Gastrocnemius medialis (tissue), 4 donors: ENCODE results near the gene RNU5D-1.

ENCODE experiments used
- POLR2A ChIP-seq, 2 donors: fragments of 450-650 bp; IDR thresholded peaks; one replicate each; pipeline ENCODE4 v1.6.1; 2017; ENCODE audit warnings: antibody characterized with exemption in 2 of 2, mild to moderate bottlenecking in 2 of 2, moderate library complexity in 2 of 2
- TF ChIP-seq, protein P1 (sequence below), 5 experiments: fragments of 450-650 bp in 3 of 5; fragments of 200-600 bp in 2 of 5; sonication (generic) in 2 of 5; IDR thresholded peaks in 4 of 5; conservative IDR thresholded peaks in 1 of 5; 1 replicate in 4 of 5; 2 replicates in 1 of 5; pipeline ENCODE4 v1.5.1; 2016 to 2019; ENCODE audit warnings: antibody characterized with exemption in 5 of 5, mild to moderate bottlenecking in 3 of 5, moderate library complexity in 3 of 5

DNA sequence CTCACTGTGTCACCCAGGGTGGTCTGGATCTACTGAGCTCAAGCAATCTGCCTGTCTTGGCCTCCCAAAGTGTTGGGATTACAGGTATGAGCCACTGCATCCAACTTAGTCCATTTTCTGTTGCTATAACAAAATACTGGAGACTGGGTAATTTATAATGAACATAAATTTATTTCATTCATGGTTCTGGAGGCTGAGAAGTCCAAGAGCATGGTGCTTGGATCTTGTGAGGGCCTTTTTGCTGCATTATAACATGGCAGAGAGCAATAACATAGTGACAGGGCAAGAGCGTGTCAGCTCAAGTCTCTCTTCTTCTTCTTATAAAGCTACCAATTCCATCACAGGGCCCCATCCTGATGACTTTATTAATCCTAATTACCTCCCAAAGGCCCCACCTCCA, 5.0 kb upstream of the RNU5D-1 start:
- TF ChIP-seq, protein P1, sequence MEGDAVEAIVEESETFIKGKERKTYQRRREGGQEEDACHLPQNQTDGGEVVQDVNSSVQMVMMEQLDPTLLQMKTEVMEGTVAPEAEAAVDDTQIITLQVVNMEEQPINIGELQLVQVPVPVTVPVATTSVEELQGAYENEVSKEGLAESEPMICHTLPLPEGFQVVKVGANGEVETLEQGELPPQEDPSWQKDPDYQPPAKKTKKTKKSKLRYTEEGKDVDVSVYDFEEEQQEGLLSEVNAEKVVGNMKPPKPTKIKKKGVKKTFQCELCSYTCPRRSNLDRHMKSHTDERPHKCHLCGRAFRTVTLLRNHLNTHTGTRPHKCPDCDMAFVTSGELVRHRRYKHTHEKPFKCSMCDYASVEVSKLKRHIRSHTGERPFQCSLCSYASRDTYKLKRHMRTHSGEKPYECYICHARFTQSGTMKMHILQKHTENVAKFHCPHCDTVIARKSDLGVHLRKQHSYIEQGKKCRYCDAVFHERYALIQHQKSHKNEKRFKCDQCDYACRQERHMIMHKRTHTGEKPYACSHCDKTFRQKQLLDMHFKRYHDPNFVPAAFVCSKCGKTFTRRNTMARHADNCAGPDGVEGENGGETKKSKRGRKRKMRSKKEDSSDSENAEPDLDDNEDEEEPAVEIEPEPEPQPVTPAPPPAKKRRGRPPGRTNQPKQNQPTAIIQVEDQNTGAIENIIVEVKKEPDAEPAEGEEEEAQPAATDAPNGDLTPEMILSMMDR (IDR thresholded peaks at IDR 0.05 in 4 of 5, conservative IDR thresholded peaks at IDR 0.05 in 1 of 5): no peak
- TF ChIP-seq POLR2A (IDR thresholded peaks at IDR 0.05): no peak
